Esophagus mucosa (tissue), 1 donor: ENCODE results near the gene CTTN. TPM values are rescaled to one million over a fixed set of nuclear protein-coding genes. Genes with fewer than 3 reads are reported as not detected.

ENCODE experiments used
- ATAC-seq: fragments of 200-7000 bp; cut with Tn5 transposase; one replicate; pipeline ENCODE4 v1.9.1; 2020
- total RNA-seq: library from RNA; stranded (reverse); gene quantifications from one replicate; pipeline ENCODE4 v1.2.4, GENCODE V29; 2023
- donor health status: DM: yes; HTN: yes; CAD: no.

The CTTN gene
- total RNA-seq, 1 donor from 2014 or later, result 173 TPM

DNA sequence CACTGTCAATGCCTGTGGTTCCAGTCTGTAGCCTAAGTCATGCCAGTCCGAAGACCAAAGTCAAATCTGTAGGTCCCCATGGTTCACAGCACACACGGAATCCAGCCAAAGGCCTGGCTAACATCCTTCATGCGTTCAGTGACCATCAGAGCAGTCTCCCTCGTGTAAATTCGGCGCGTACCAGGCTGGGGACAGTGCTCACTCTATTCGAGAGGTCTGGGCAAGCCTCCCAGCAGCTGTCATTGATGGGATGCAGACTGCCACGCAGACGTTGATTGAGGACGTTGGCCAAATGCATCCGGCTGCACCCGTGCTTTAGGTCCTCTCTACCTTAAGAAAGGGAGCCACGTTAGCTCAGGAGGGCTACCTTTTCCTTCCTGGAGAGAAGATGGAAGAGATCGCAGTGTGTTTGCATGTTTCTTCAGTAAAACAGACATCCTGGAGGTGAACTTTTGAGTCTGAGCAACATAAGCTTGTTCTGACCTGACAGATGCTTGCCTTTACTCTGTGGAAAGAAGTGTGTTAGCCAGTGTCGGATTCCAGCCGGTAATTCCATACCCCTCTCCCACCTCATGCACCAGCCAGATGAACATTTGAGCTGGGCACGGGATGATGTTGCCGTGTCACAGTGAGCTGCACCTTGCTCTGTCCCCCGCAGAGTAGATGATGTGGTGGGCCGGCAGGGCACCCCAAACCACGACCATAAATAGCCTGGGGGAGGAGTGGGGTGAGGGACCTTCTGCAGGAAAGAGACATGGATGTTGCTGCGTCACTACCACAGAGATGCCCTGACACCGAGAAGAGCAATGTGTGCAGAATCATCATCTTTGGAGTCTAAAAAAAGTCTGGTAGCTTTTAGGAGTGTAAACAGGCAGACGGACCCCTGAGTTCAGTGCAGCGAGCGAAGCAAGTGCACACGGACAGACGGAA lies 12.2 kb downstream of the CTTN start:
- ATAC-seq, result no peak

DNA sequence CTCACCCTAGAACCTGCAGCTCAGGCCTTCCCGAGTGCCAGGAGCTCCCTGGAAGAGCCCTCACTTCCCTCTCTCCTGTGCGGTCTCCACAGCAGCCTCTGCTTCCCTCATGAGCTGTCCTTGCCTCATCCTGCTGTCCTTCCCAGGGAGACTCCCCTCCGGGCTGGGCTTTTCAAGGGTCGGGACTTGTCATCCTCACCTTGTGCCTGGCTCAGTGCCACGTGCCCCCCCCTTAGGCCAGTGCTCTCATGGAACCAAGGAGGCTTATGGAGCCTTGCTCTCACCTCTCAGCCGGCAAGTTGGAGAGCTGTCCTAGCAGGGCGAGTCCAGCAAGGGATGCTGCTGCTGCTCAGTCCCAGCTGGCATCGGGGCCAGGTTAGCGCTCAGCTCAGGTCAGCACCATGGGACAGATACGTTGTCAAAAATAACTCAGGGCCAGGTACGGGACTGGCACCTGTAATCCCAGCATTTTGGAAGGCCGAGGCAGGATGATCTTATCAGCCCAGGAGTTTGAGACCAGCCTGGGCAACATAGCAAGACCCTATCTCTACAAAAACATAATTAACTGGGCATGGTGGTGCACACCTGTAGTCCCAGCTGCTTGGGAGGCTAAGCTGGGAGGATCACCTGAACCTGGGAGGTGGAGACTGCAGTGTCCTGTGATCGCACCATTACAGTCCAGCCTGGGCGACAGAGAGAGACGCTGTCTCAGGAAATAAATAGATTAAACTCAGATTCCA lies 13.6 kb downstream of the CTTN start:
- ATAC-seq, result no peak

DNA sequence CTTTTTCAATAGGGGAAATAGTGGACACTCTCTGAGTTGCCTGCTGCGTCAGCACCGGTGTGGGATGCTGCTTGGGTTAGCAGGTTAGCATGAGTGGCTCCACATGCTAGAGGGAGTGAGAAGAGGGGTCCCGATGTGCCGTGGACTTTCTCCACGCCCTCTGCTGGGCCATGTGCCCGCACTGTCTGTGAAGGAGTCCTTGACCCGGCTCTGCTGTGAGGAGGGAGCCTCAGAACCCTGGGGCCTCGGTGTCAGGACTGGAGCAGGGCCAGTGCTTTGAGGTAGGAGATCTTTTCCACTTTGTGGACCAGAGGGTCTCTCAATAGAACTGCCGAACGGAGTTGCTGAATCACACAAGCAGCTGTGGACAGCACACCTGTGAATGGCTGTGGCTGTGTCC lies 14.8 kb downstream of the CTTN start:
- no peak for ATAC-seq

DNA sequence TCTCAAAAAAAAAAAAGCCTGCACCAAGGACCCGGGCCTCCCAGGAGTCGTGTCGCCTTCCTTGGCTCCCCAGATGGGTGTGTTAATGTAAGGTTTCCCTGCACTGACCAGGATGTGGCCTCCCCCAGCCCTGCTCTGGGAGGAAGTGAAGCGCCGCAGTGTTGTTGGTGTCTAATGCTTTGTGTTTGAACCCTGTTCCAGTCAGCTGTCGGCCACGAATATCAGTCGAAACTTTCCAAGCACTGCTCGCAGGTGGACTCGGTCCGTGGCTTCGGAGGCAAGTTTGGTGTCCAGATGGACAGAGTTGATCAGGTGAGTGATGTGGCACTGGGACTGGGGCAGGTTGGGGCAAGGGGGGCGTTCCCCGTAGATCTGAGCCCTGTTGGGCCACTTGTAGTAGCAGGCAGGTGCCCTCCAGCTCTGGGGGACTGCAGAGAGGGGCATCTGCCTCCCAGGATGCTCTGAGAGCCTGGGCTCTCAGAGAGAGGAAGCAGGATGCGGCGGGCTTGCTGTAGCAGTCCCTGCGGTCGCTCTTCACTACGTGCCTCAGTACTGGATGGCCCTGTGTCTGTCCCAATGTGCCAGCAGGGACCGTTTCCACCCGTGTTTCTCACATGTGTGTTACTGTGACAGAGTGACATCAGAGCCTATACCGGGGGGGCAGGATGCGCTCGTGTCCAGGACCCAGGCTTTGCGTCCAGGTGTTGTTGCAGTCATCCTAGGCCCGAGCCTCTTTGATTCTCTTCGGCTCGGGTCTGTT lies 16.2 kb downstream of the CTTN start:
- ATAC-seq, result no peak

DNA sequence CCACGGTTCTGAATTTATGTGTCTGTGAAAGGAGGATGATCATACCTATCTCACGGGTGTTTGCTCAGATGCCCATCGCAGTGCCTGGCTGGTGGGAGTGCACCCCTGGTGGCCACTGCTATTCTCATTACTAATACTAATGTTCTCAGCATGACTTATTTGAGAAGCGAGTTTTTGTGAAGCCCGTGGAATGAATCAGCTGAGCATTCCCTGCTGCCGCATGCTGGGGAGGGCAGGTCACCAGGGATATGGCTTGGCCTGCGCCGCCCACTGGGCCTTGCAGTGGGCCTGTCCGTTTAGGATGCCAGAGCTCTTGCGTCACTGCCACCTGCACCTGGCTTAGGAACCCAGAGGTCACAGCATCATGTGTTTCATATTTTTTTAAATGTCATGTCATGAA lies 16.9 kb downstream of the CTTN start:
- ATAC-seq, result peak; percentile 39

DNA sequence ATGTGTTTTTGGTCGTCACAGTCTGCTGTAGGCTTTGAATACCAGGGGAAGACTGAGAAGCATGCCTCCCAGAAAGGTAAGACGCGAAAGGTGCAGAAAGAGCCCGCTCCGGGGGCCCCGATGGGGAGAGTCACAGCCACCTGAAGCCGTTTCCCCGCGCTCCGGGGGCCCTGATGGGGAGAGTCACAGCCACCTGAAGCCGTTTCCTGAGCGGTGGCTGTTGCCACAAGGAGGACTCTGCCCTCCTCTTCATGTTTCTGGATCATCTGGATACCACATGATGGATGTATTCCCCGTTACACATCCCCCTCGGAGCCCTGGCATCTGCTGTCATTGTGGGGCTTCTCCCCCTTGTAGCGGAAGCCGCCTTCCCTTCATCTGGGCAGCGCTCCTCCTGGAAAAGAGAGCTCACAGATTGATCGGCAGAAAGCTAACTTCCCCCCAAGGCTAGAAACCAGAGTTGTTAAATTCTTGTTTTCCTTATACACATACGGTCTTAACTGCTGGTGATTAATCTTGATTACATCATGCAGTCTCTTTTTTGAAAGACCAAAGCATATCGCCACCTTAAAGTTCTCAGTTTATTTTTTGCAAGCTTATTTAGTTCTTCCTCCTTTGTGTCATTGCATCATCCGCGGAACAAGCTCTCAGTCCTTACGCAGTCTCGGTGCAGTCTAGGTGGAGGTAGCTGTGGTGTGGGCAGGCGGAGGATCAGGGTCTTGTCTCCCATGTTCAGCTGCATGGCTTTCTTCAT lies 17.5 kb downstream of the CTTN start:
- no peak for ATAC-seq

DNA sequence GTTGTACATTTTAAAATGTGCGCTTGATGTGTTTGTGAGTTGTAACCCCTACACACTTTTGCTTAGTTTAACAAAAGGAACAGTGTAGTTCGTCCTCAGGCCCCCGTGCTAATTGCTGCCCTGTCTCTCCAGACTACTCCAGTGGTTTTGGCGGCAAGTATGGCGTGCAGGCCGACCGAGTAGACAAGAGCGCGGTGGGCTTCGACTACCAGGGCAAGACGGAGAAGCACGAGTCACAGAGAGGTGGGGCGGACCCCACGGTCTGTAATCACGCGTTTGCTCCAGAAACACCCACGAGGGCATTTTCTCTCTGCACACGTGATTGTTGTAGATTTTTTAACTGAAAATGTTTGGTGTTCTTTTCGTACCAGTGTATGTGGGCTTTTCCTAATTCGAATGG lies 18.6 kb downstream of the CTTN start:
- ATAC-seq, result no peak

DNA sequence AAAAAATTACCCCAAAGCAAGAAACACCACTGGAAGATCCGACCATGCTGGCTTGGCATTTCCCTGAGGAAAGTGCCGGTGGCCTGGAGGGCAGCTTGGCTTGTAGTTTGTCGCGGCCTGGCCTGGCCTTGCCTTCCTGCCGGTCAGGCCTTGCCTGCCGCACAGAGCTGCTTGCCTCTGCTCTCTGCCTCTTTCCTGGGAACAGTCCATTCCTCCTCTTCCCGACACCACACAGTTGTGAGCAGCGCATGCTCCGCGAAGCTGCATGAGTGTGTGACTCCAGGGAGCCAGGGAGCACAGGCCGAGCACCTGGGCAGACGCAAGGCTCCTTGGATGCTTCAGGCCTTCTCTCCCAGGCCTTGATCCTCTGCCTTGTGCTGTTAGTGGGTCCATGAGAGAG lies 19.8 kb downstream of the CTTN start:
- ATAC-seq, result no peak

DNA sequence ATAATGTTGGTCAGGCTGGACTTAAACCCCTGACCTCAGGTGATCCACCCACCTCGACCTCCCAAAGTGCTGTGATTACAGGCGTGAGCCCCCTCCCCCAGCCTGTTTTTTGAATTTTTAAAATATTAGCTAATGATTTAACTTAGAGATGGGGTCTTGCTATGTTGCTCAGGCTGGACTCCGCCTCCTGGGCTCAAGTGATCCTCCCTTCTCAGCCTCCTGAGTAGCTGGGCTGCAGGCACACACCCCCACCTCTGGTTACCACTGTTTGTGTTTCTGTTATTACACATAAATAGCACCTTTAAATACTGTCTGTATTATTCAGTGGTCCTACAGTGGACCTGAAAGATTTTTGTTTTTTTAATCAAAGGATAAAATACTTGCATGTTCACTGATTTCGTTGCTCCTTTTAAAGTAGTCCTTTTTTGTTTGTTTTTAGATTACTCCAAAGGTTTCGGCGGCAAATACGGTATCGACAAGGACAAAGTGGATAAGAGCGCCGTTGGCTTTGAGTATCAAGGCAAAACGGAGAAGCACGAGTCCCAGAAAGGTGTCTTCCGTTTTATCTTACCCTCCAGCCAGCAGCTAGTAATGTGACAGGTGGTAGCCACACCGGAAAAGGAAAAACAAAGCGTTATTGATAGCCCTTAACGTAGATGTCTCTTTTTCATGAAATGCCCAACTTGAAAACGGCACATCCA lies 21.1 kb downstream of the CTTN start:
- no peak for ATAC-seq

DNA sequence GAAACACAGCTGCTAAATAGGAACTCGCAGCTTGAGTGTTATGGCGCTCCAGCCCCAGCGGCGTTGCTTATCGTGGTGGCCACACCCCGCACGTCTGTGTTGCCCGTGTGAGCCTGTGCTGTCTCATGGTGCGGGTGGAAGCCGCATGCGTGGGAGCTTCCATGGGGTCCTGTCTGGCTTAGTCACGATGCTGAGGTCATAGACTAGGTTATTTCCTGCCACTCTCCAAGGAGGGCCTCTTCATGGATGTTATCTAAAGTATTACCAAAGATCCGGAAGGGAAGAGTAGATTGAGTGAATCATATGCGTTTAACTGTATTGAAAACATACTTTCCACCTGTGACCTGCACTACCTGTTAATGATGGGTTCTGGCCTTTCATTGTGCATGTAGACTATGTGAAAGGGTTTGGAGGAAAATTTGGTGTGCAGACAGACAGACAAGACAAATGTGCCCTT lies 21.7 kb downstream of the CTTN start:
- ATAC-seq, result no peak

DNA sequence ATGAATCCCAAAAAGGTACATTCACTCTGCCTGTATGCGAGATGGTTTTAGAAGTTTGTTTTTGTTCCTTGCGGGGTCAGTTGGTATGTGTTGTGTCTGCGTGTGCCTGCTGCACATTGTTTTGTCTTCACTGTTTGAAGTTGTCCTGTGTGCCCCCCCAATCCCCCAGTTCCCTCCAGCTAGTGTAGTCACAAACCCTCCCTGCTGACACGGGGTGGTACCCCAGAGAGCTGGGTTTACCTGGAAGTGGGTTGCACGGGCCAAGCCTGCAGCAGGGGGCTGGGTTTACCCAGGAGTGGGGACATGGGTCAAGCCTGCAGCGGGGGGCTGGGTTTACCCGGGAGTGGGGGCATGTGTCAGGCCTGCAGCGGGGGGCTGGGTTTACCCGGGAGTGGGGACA lies 22.2 kb downstream of the CTTN start:
- no peak for ATAC-seq

DNA sequence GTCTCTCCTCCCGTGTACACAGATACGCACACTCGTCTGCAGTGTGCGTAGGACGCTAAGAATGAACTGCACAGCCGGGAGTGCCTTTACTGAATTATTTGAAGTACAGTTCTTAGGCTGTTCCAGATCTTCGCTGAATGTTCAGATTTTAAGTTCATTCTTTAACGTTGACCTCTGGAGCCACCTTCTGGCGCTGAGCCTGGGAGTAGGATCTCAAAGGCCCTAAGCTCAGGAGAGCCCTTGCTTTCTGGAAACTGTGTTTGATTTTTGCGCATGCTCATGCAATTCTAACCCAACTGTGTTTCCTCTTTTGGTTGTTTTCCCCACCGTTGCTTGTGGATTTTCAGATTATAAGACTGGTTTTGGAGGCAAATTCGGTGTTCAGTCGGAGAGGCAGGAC lies 22.8 kb downstream of the CTTN start:
- no peak for ATAC-seq

DNA sequence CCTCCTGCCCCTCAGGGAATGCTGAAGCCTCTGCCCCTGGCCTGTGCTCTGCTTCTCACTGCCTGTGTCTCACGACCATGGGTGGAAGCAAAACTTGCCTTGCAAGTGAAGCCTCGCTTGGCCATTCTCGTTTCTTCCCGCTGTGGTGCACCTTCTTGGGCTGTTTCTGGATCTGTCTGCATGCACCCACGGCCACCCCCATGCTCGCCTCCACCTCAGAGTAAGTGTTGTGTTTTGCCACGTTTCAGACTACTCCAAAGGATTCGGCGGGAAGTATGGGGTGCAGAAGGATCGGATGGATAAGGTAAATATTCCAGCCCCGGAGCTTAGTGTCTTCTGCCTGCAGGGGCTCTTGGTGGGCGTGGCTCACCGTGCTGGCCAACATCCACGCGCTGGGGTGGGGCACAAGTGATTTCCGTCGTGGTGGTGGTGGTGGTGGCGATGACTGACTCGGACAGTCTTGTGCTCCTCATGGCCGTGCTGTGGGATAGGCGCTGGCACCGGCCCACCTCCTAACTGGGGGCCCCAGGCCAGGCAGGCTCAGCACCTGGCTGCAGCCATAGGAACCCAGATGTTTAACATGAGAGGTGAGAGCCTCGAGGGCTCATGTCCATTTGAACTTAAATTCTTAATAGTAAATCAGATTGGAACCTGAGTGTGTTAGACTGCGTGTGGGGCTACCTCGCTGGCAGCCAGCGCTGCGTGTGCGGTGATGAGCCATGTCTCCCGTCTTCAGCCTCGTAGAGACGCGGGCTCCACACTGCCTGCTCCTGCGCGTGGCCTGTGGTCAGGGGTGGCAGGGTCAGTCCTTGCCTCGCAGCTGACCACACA lies 24.6 kb downstream of the CTTN start:
- ATAC-seq, result peak; percentile 23

DNA sequence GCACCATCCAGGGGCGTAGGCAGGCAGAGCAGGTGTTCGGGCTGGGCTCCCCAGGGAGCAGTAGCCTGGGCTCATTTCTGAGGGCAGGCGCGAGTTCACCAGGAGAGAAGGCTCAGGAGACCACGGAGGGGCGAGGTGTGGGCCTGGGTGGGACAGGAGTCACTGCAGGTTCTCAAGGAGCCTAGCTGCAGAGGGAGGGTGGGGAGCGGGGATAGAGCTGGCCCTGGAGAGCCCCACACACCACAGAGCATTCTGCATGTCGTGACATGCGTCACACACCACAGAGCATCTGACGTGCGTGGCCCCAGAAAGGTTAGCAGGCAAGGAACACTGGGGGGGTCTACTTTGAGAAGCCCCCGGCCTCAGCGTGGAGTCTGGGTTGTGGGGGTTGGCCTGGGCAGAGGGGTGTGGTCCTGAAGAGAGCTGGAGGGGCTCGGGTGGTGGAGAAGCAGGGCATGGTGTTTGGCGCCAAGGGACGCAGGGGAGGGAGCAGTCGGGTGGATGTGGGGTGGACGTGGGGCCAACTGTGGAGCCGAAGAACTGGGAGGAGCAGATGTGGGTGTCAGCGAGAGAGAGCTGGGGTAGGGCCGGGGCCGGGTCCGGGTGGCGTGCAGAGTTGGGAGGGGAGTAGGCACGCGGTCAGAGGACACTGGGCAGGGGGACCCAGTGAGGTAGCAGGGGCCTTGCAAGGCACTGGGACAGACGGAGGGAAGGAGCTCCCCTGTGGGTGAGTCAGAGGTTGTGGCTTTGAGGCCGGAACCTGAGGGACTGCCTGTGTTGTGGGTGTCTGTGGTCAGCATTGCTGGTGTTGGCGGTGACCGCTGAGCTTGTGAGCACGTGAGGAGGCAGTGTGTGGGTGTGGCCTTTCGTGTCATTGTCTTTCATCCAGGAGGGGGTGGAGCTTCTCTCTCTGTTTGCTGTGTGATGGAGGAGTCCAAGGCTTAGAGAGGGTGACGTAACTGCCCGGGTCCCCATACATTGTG lies 25.5 kb downstream of the CTTN start:
- peak; percentile 21 for ATAC-seq

DNA sequence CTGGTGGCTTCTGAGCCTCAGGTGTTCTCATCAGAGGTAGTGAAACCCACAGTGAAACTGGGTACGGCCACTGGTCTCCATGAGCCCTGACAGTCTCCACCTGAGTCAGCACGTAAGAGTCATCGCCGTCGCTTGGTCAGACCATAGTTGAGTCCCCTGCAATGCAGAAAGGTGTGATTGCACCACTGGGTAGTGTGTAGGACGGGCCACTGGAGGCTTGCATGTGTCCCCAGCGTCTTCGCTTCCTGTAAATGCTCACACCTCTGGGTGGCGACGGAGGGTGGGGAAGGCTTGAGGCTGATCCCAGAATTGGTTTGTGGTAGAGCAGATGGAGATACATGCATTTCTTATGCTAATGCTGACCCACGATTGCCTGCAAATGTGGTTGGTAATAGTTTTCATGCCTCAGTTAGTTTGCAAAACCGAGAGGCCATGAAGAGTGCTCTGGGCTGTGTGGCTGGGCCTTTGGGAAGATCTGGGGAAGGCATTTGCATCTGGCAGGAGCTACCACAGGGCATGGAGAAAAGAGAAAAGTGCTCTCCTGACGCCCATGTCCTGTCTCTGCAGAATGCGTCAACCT lies 26.5 kb downstream of the CTTN start:
- ATAC-seq, result no peak

DNA sequence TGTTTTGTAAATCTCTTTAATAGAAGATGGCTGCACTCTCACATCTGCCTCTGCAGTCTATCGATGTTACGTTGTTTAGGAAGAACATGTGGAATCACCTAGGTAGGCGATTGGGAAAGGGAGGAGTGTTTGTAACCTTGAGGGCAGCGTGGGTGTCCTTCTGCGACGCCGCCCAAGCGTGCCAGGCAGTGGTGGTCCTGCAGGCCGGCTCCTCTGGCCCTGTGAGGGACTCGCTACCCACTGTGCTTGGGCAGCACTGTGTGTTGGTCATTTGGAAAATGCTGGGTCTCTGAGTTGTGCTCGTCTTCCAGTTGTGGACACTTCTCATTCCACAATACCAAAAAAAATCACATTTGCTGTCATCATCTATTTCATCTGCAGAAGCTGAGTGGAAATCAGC lies 29.1 kb downstream of the CTTN start:
- no peak for ATAC-seq

DNA sequence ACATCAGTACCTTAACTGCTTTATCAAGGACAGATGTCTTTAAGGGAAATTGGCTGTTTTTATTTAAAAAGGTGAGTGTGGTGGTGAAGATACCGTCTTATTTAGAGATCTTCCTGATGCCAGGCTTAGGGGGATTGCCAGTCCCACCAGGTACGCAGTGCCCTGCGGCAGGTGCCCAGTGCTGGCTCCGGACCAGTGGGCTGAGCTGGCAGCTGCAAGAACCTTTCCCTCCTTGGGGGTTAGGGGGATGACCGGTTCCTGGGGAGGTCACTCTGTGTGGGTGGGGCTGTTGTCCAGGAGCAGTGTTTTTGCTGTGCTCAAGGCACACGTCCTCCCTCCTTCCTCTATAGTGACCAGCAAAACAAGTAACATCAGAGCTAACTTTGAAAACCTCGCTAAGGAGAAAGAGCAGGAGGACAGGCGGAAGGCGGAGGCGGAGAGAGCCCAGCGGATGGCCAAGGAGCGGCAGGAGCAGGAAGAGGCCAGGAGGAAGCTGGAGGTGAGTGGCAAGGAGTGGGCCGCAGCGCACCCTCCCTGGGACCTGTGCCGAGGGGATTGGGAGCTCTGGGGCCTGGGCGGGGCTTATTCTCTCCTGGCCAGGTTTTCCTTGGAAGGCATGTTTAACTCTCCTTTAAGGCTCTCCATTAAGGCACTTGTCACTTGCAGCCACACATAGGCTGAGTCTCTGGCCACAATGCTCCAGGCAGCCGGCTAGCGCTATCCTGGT lies 30.5 kb downstream of the CTTN start:
- no peak for ATAC-seq

DNA sequence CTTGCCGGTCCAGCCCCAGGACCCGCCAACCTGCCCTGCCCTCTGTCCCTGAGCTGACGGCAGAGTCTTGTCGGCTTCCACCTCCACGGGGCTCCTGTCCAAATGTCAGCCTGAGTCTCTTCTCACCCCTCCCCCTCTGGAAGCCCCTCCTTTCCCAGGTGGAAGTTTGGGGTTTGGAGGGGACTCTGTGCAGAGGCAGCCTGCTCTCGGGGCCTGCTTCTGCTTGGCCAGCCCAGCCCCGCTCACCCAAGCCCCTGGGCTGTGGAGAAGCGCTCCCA lies 31.0 kb downstream of the CTTN start:
- no peak for ATAC-seq
